Endothelial cell of umbilical vein (primary cell): Measurements from ENCODE around the gene TRAPPC2L. TPM values are rescaled to one million over a fixed set of nuclear protein-coding genes. Genes with fewer than 3 reads are reported as not detected.

Experiments used
- BruUV-seq: library from RNA; stranded (reverse); fragments of 400-500 nt; replicated peaks from 2 replicates; lab custom pipeline; 2021; lab: Mats Ljungman, UMichigan
- CTCF ChIA-PET: fragments of 300-600, 350-600 bp; sonication (Branson Sonifier 250); formaldehyde crosslinking; loops from one replicate; lab custom pipeline; 2021; ENCODE audit warnings: antibody characterized with exemption, inconsistent platforms; lab: Charles Lee
- POLR2A ChIA-PET: fragments of 300-600, 350-600 bp; sonication (Branson Sonifier 250); formaldehyde crosslinking; loops from one replicate; lab custom pipeline; 2021; ENCODE audit warnings: antibody characterized with exemption, inconsistent platforms; lab: Charles Lee
- DNase-seq: peaks from one replicate; pipeline ENCODE4 v3.0.0-alpha.2; 2011; ENCODE audit warnings: low read depth, low spot score
- FAIRE-seq: peaks from 2 replicates; lab custom pipeline; 2011; peaks lifted over from hg19 to GRCh38; lab: Jason Lieb, UNC
- H2AFZ ChIP-seq: 2 replicates; pipeline ENCODE4 v1.6.0; 2012; ENCODE audit warnings: low read depth, low read length, control low read depth, inconsistent platforms
- H3K27ac ChIP-seq: 2 replicates; pipeline ENCODE4 v1.5.1; 2011; ENCODE audit warnings: low read depth, mild to moderate bottlenecking, control low read depth, low read length, moderate library complexity; ENCODE audit not compliant: insufficient read depth
- H3K27me3 ChIP-seq, 2 experiments: 2 replicates each; pipeline versions ENCODE4 v1.6.0 to v1.6.1; 2011; ENCODE audit warnings: low read length in 2 of 2, mixed read lengths in 1 of 2; ENCODE audit not compliant: control insufficient read depth in 2 of 2, insufficient read depth in 2 of 2
- H3K36me3 ChIP-seq, 2 experiments: 2 replicates in 1 of 2; 3 replicates in 1 of 2; pipeline ENCODE4 v1.5.1; 2011; ENCODE audit warnings: low read length in 2 of 2, mild to moderate bottlenecking in 1 of 2, moderate library complexity in 1 of 2; ENCODE audit not compliant: control insufficient read depth in 2 of 2, insufficient read depth in 2 of 2; ENCODE audit errors: extremely low read depth in 1 of 2
- H3K4me1 ChIP-seq: 3 replicates; pipeline ENCODE4 v1.5.1; 2011; ENCODE audit warnings: mild to moderate bottlenecking, low read length; ENCODE audit not compliant: control insufficient read depth, insufficient read depth; ENCODE audit errors: extremely low read depth
- H3K4me2 ChIP-seq: 2 replicates; pipeline ENCODE4 v1.6.1; 2011; ENCODE audit warnings: low read length, control low read depth, mixed read lengths; ENCODE audit not compliant: insufficient read depth
- H3K4me3 ChIP-seq, 3 experiments: fragments of 200-600 bp in 1 of 3; sonication (generic), shearing (Covaris generic) in 1 of 3; replicated peaks in 1 of 3; 2 replicates each; pipeline ENCODE4 v1.5.1; 2011 to 2016; ENCODE audit warnings: control low read depth in 3 of 3, low read length in 3 of 3, mild to moderate bottlenecking in 2 of 3, inconsistent platforms in 1 of 3, low read depth in 1 of 3, moderate library complexity in 1 of 3; ENCODE audit not compliant: insufficient read depth in 1 of 3
- H3K79me2 ChIP-seq: 2 replicates; pipeline ENCODE4 v1.6.0; 2012; ENCODE audit warnings: low read length, inconsistent platforms; ENCODE audit not compliant: control insufficient read depth, insufficient read depth
- H3K9ac ChIP-seq: replicated peaks from 2 replicates; pipeline ENCODE3; 2011; ENCODE audit warnings: low read length, control low read depth; ENCODE audit not compliant: insufficient read depth; ENCODE audit errors: extremely low read depth
- H3K9me1 ChIP-seq: replicated peaks from 3 replicates; pipeline ENCODE4 v1.6.0; 2011; ENCODE audit warnings: mild to moderate bottlenecking, low read length; ENCODE audit not compliant: control insufficient read depth, insufficient read depth; ENCODE audit errors: extremely low read depth
- H3K9me3 ChIP-seq: replicated peaks from 2 replicates; pipeline ENCODE4 v1.5.1; 2012; ENCODE audit warnings: low read length, inconsistent platforms; ENCODE audit not compliant: control insufficient read depth, insufficient read depth
- H4K20me1 ChIP-seq: replicated peaks from 2 replicates; pipeline ENCODE3; 2011; ENCODE audit warnings: mild to moderate bottlenecking, low read length; ENCODE audit not compliant: control insufficient read depth, insufficient read depth; ENCODE audit errors: extremely low read depth
- CTCF ChIP-seq, 2 donors: IDR thresholded peaks; 1 replicate in 1 of 2; 2 replicates in 1 of 2; pipeline ENCODE4 v1.5.1; 2011; ENCODE audit warnings: low read length in 2 of 2, mild to moderate bottlenecking in 2 of 2, moderate library complexity in 2 of 2, control low read depth in 1 of 2, inconsistent platforms in 1 of 2, low read depth in 1 of 2; ENCODE audit not compliant: insufficient read depth in 1 of 2; ENCODE audit errors: extremely low read depth in 1 of 2
- EZH2 ChIP-seq: IDR thresholded peaks from 2 replicates; pipeline ENCODE4 v1.6.1; 2012; ENCODE audit warnings: borderline replicate concordance, low read depth, mild to moderate bottlenecking, moderate library complexity, low read length, inconsistent platforms; ENCODE audit not compliant: severe bottlenecking
- FOS ChIP-seq: IDR thresholded peaks from 2 replicates; pipeline ENCODE4 v1.6.1; 2011; ENCODE audit warnings: mild to moderate bottlenecking, low read length, moderate library complexity, borderline replicate concordance; ENCODE audit not compliant: insufficient read depth
- GATA2 ChIP-seq: IDR thresholded peaks from 2 replicates; pipeline ENCODE4 v1.7.0; 2011; ENCODE audit warnings: low read depth, mild to moderate bottlenecking, moderate library complexity, mixed read lengths, low read length; ENCODE audit not compliant: insufficient read length, insufficient read depth
- JUN ChIP-seq: IDR thresholded peaks from 2 replicates; pipeline ENCODE4 v1.6.1; 2011; ENCODE audit warnings: borderline replicate concordance, low read depth; ENCODE audit not compliant: insufficient read length, insufficient read depth
- MAX ChIP-seq: IDR thresholded peaks from 2 replicates; pipeline ENCODE4 v1.6.1; 2011; ENCODE audit not compliant: insufficient read depth, insufficient read length
- MYC ChIP-seq: IDR thresholded peaks from one replicate; pipeline ENCODE4 v1.6.1; 2011; ENCODE audit warnings: mild to moderate bottlenecking, low read depth, low read length
- POLR2A ChIP-seq: IDR thresholded peaks from 2 replicates; pipeline ENCODE4 v1.6.1; 2012; ENCODE audit warnings: low read depth, mild to moderate bottlenecking, control low read depth, low read length
- POLR2AphosphoS5 ChIP-seq: IDR thresholded peaks from 2 replicates; pipeline ENCODE4 v1.6.1; 2012; ENCODE audit warnings: low read depth, mild to moderate bottlenecking, control low read depth, low read length, moderate library complexity; ENCODE audit not compliant: insufficient read depth
- dilution Hi-C: fragments of 300-500 bp; cut with MboI; formaldehyde crosslinking; loops from one replicate; pipeline ENCODE4 v1.15.0; 2019; ENCODE audit warnings: low sequenced_read_pairs; ENCODE audit not compliant: extremely low pct_ligation_motif_present
- intact Hi-C: fragments of 100-400 bp; cut with micrococcal nuclease; formaldehyde crosslinking; loops from one replicate; pipeline ENCODE4 v1.10.0; 2022
- polyA plus RNA-seq, 4 experiments: library from polyadenylated mRNA; depleted of rRNA in 3 of 4; stranded (reverse) in 3 of 4; unstranded in 1 of 4; fragments of >200 nt; gene quantifications; 2 replicates each; pipeline versions ENCODE4 v1.2.1 to v1.2.3, GENCODE V29; 2011 to 2012; ENCODE audit warnings: missing spikeins in 1 of 4
- total RNA-seq: library from RNA; stranded (reverse); gene quantifications from 2 replicates; pipeline ENCODE4 v1.2.3, GENCODE V29; 2021

TRAPPC2L gene
- total and polyA plus RNA-seq, 2 donors (not counting 3 experiments of a cell fraction or from before 2014, with no cell fraction given): 61.9 to 131 TPM

GRCh38 chr16:88862968-88863367, 6.0 kb downstream of the TRAPPC2L start:
- H3K4me1 ChIP-seq: peaks cover 2% of the 10 kb centered on the region
- BruUV-seq: no TSS peak
- TF ChIP-seq CTCF (IDR thresholded peaks at IDR 0.05; ENCODE audit: extremely low read depth in 1 of 2, insufficient read depth in 1 of 2, low read depth in 1 of 2, low read length in 2 of 2): no peak
- no peak overlapping the region for H3K4me3 ChIP-seq
- no peaks in the 10 kb centered on the region for H3K9me1 ChIP-seq
- peaks cover 0 to 24% of the 10 kb centered on the region in 2 experiments for H3K36me3 ChIP-seq
- no peaks in the 10 kb centered on the region for H4K20me1 ChIP-seq
- no peaks in the 10 kb centered on the region for H3K27me3 ChIP-seq
- H3K9ac ChIP-seq: no peak overlapping the region
- ChIA-PET CTCF (no interaction called here), POLR2A (no interaction called here)
- dilution Hi-C loops (no loop called here), intact Hi-C loops (no loop called here)
- H2AFZ ChIP-seq: no peak overlapping the region
- no peak overlapping the region for H3K27ac ChIP-seq
- H3K79me2 ChIP-seq: no peaks in the 10 kb centered on the region
- no peaks in the 10 kb centered on the region for H3K9me3 ChIP-seq
- FAIRE-seq (no peak), DNase-seq (no peak)
- H3K4me2 ChIP-seq: no peak overlapping the region

GRCh38 chr16:88863426-88863825, 6.5 kb downstream of the TRAPPC2L start:
- TF ChIP-seq JUN (no peak), EZH2 (no peak), GATA2 (no peak), MAX (no peak), FOS (no peak), POLR2AphosphoS5 (no peak), MYC (no peak), CTCF (IDR thresholded peaks at IDR 0.05; ENCODE audit: extremely low read depth in 1 of 2, insufficient read depth in 1 of 2, low read depth in 1 of 2, low read length in 2 of 2) (no peak), POLR2A (no peak)
- H3K27me3 ChIP-seq: no peaks in the 10 kb centered on the region
- no peaks in the 10 kb centered on the region for H3K4me1 ChIP-seq
- no peaks in the 10 kb centered on the region for H4K20me1 ChIP-seq
- dilution Hi-C loops (no loop called here), intact Hi-C loops (no loop called here)
- no peaks in the 10 kb centered on the region for H3K9me3 ChIP-seq
- H3K9ac ChIP-seq: no peak overlapping the region
- no peak for DNase-seq
- no peak overlapping the region for H3K4me3 ChIP-seq
- H3K4me2 ChIP-seq: no peak overlapping the region
- H3K79me2 ChIP-seq: no peaks in the 10 kb centered on the region
- H3K36me3 ChIP-seq: peaks cover 0 to 24% of the 10 kb centered on the region in 2 experiments
- CTCF ChIA-PET: no interaction called here
- POLR2A ChIA-PET: no interaction called here
- no TSS peak for BruUV-seq
- no peak overlapping the region for H3K27ac ChIP-seq
- H3K9me1 ChIP-seq: no peaks in the 10 kb centered on the region
- H2AFZ ChIP-seq: no peak overlapping the region
- no peak for FAIRE-seq
